HG02981 (cell line): Measurements from ENCODE around the gene RIMS4.
A peak's percentile ranks its signal among the peaks of the same experiment; 100 is the strongest.

Experiments used
- ATAC-seq: cut with Tn5 transposase; IDR thresholded peaks from one replicate; pipeline ENCODE4 v1.9.1; 2021; ENCODE audit warnings: mild to moderate bottlenecking, moderate library complexity; ENCODE audit not compliant: unreplicated experiment

RIMS4 gene

GRCh38 chr20:44703956-44704488 is 106.3 kb downstream of the RIMS4 start:
- ATAC-seq = no peak

GRCh38 chr20:44703183-44703925 is 107.0 kb downstream of the RIMS4 start:
- no peak for ATAC-seq

- peak; percentile 60 for ATAC-seq
Measured at GRCh38 chr20:44702776-44703175, 107.6 kb downstream of the RIMS4 start.

- no peak for ATAC-seq
Measured at GRCh38 chr20:44701858-44702256, 108.5 kb downstream of the RIMS4 start.
